Spleen (tissue), 11 donors: ENCODE results near the gene HSDL2. TPM values are rescaled to one million over a fixed set of nuclear protein-coding genes. Genes with fewer than 3 reads are reported as not detected.

Source experiments
- DNase-seq: peaks from one replicate; pipeline ENCODE4 v3.0.0-alpha.2; 2020
- H3K27ac ChIP-seq, 8 donors: fragments of 200-600 bp; sonication (generic) in 7 of 8; 1 replicate in 4 of 8; 2 replicates in 4 of 8; pipeline versions ENCODE4 v1.5.0 to v1.8.0; 2016 to 2021; ENCODE audit warnings: inconsistent platforms in 4 of 8, mild to moderate bottlenecking in 4 of 8, moderate library complexity in 1 of 8
- H3K27me3 ChIP-seq, 7 donors: fragments of 200-600 bp; sonication (generic) in 6 of 7; replicated peaks in 1 of 7; 1 replicate in 4 of 7; 2 replicates in 3 of 7; pipeline versions ENCODE4 v1.5.0 to v1.8.0; 2016 to 2021; ENCODE audit warnings: inconsistent platforms in 3 of 7, mild to moderate bottlenecking in 1 of 7
- H3K36me3 ChIP-seq, 6 donors: fragments of 200-600 bp; sonication (generic) in 5 of 6; 1 replicate in 4 of 6; 2 replicates in 2 of 6; pipeline versions ENCODE4 v1.5.0 to v1.8.0; 2016 to 2021; ENCODE audit warnings: inconsistent platforms in 2 of 6
- H3K4me1 ChIP-seq, 6 donors: fragments of 200-600 bp; sonication (generic) in 5 of 6; 1 replicate in 3 of 6; 2 replicates in 3 of 6; pipeline versions ENCODE4 v1.5.0 to v1.8.0; 2016 to 2021; ENCODE audit warnings: inconsistent platforms in 3 of 6
- H3K4me3 ChIP-seq, 8 donors: fragments of 200-600 bp; sonication (generic) in 7 of 8; 1 replicate in 4 of 8; 2 replicates in 4 of 8; pipeline versions ENCODE4 v1.5.0 to v1.8.0; 2016 to 2021; ENCODE audit warnings: inconsistent platforms in 4 of 8, mild to moderate bottlenecking in 4 of 8, moderate library complexity in 2 of 8
- H3K9me3 ChIP-seq, 8 donors: fragments of 200-600 bp; sonication (generic) in 7 of 8; 1 replicate in 4 of 8; 2 replicates in 4 of 8; pipeline versions ENCODE4 v1.5.0 to v1.8.0; 2016 to 2021; ENCODE audit warnings: inconsistent platforms in 4 of 8
- CTCF ChIP-seq, 11 experiments: fragments of 200-600 bp in 7 of 11; fragments of 450-650 bp in 4 of 11; sonication (generic) in 4 of 11; IDR thresholded peaks in 8 of 11; conservative IDR thresholded peaks in 3 of 11; 1 replicate in 7 of 11; 2 replicates in 4 of 11; pipeline versions ENCODE4 v1.4.0 to v1.8.0; 2016 to 2021; ENCODE audit warnings: antibody characterized with exemption in 11 of 11, inconsistent platforms in 4 of 11, mild to moderate bottlenecking in 1 of 11
- POLR2A ChIP-seq, 3 donors: fragments of 450-650 bp; IDR thresholded peaks; one replicate each; pipeline ENCODE4 v1.5.1; 2017; ENCODE audit warnings: antibody characterized with exemption in 3 of 3, mild to moderate bottlenecking in 1 of 3
- POLR2AphosphoS5 ChIP-seq, 3 donors: sonication (generic); formaldehyde crosslinking; IDR thresholded peaks; one replicate each; pipeline ENCODE4 v1.5.1; 2017; ENCODE audit warnings: antibody characterized with exemption in 3 of 3
- WGBS, 5 donors: extraction: QIAGEN DNeasy Blood & Tissue Kit in 3 of 5; methylation state at CpG; one replicate each; pipeline versions ENCODE4 v1.1.5 to v1.1.7; 2013 to 2018; 5-methylcytosine and 5-hydroxymethylcytosine counted together
- intact Hi-C: fragments of 100-400 bp; cut with DNase I; formaldehyde crosslinking; loops from one replicate; pipeline ENCODE4 v1.15.0; 2023; ENCODE audit warnings: low total_unique reads
- polyA plus RNA-seq, 3 donors: library from polyadenylated mRNA; stranded (reverse); fragments of 200-250 nt; gene quantifications; one replicate each; pipeline ENCODE4 v1.2.1, GENCODE V29; 2013
- total RNA-seq, 7 donors: library from RNA; depleted of rRNA in 3 of 7; stranded (reverse); fragments of >200 nt in 3 of 7; fragmentation: NEBNext Ultra II Directional in 4 of 7; extraction: Animal tissue kit (Norgen Biotek cat#: 25700) in 4 of 7; gene quantifications; one replicate each; pipeline versions ENCODE4 v1.1.0 to v1.2.1, GENCODE V29; 2016 to 2021
- donor health status: healthy with polysubstance abuse.
- donor health status: DM: no; HTN: no; CAD: no; lungs with moderate emphysema.
- donor health status: DM: no; HTN: no; CAD: no.
- donor health status: Bipolar disorder and iron deficiency.
- donor health status: healthy.
- donor health status: DM: no; HTN: no; CAD: no.
- donor health status: DM: yes; HTN: yes; CAD: no.

HSDL2 gene
- total and polyA plus RNA-seq, 10 donors, result 11.2 to 42.6 (median 30.3) TPM

- Histone ChIP-seq H3K36me3 (no peaks in the 10 kb centered on the region), H3K9me3 (no peaks in the 10 kb centered on the region), H3K27ac (no peak overlapping the region), H3K4me1 (no peaks in the 10 kb centered on the region), H3K4me3 (no peak overlapping the region), H3K27me3 (no peaks in the 10 kb centered on the region)
- no peak for DNase-seq
- intact Hi-C loops, result no loop called here
- TF ChIP-seq CTCF (IDR thresholded peaks at IDR 0.05 in 8 of 11, conservative IDR thresholded peaks at IDR 0.05 in 3 of 11) (no peak), POLR2A (IDR thresholded peaks at IDR 0.05) (no peak), POLR2AphosphoS5 (IDR thresholded peaks at IDR 0.05) (no peak)
- 76 to 85% (median 83%) methylated on average over 5 of the region's 5 CpGs for WGBS, 5 donors
These were observed 123.3 kb downstream of the HSDL2 start for GRCh38 chr9:112503170-112503569.

- no peak for DNase-seq
- Histone ChIP-seq H3K9me3 (no peaks in the 10 kb centered on the region), H3K36me3 (no peaks in the 10 kb centered on the region), H3K27me3 (no peaks in the 10 kb centered on the region), H3K4me1 (no peaks in the 10 kb centered on the region), H3K4me3 (no peak overlapping the region), H3K27ac (no peak overlapping the region)
- TF ChIP-seq POLR2A (IDR thresholded peaks at IDR 0.05) (no peak), POLR2AphosphoS5 (IDR thresholded peaks at IDR 0.05) (no peak), CTCF (IDR thresholded peaks at IDR 0.05 in 8 of 11, conservative IDR thresholded peaks at IDR 0.05 in 3 of 11) (no peak)
- 92 to 95% (median 95%) methylated on average over 4 of the region's 4 CpGs for WGBS, 5 donors
- intact Hi-C loops, result no loop called here
These were observed 125.2 kb downstream of the HSDL2 start for GRCh38 chr9:112505086-112505485.

- Histone ChIP-seq H3K27ac (no peak overlapping the region), H3K9me3 (no peaks in the 10 kb centered on the region), H3K36me3 (no peaks in the 10 kb centered on the region), H3K4me3 (no peak overlapping the region), H3K27me3 (no peaks in the 10 kb centered on the region), H3K4me1 (no peaks in the 10 kb centered on the region)
- no peak for DNase-seq
- no peak for TF ChIP-seq CTCF (IDR thresholded peaks at IDR 0.05 in 8 of 11, conservative IDR thresholded peaks at IDR 0.05 in 3 of 11)
- no peak for TF ChIP-seq POLR2A (IDR thresholded peaks at IDR 0.05)
- TF ChIP-seq POLR2AphosphoS5 (IDR thresholded peaks at IDR 0.05), result no peak
- 87 to 92% (median 89%) methylated on average over 4 of the region's 4 CpGs for WGBS, 5 donors
- intact Hi-C loops, result no loop called here
These were observed 125.7 kb downstream of the HSDL2 start for GRCh38 chr9:112505607-112506006.

GRCh38 chr9:112506571-112506970 lies 126.7 kb downstream of the HSDL2 start:
- Histone ChIP-seq H3K27me3 (no peaks in the 10 kb centered on the region), H3K36me3 (no peaks in the 10 kb centered on the region), H3K4me1 (no peaks in the 10 kb centered on the region), H3K9me3 (no peaks in the 10 kb centered on the region), H3K27ac (no peak overlapping the region), H3K4me3 (no peak overlapping the region)
- WGBS, 5 donors, result 89 to 94% (median 93%) methylated on average over 2 of the region's 2 CpGs
- intact Hi-C loops, result no loop called here
- DNase-seq, result no peak
- no peak for TF ChIP-seq CTCF (IDR thresholded peaks at IDR 0.05 in 8 of 11, conservative IDR thresholded peaks at IDR 0.05 in 3 of 11)
- TF ChIP-seq POLR2AphosphoS5 (IDR thresholded peaks at IDR 0.05), result no peak
- TF ChIP-seq POLR2A (IDR thresholded peaks at IDR 0.05), result no peak
